Lower leg skin (tissue), 3 donors: Measurements from ENCODE around the gene SLC6A17.

Experiments
- CTCF ChIP-seq, 3 donors: fragments of 450-650 bp; IDR thresholded peaks; one replicate each; pipeline ENCODE4 v1.5.1; 2016; ENCODE audit warnings: antibody characterized with exemption in 3 of 3, mild to moderate bottlenecking in 3 of 3, moderate library complexity in 2 of 3
- POLR2A ChIP-seq, 2 donors: fragments of 450-650 bp; IDR thresholded peaks; one replicate each; pipeline ENCODE4 v1.6.1; 2016 to 2017; ENCODE audit warnings: antibody characterized with exemption in 2 of 2, mild to moderate bottlenecking in 1 of 2, moderate library complexity in 1 of 2

GRCh38 chr1:110213143-110213540 is 62.8 kb downstream of the SLC6A17 start:
- TF ChIP-seq CTCF (IDR thresholded peaks at IDR 0.05) (no peak), POLR2A (IDR thresholded peaks at IDR 0.05) (no peak)
